H1 (cell line): ENCODE data around the gene CCDC184. TPM values are rescaled to one million over a fixed set of nuclear protein-coding genes. Genes with fewer than 3 reads are reported as not detected.
"Not testable (repeated sequence)": the region's sequence is repeated elsewhere in the genome, so short reads cannot be mapped to it uniquely, and the experiment has no call there.

Experiments
- CTCF ChIA-PET: fragments of 300-600 bp; sonication (Branson Sonifier 250); formaldehyde crosslinking; loops from one replicate; lab custom pipeline; 2021; ENCODE audit not compliant: partially characterized antibody; lab: Charles Lee
- POLR2A ChIA-PET: fragments of 300-600 bp; sonication (Branson Sonifier 250); formaldehyde crosslinking; loops from one replicate; lab custom pipeline; 2021; ENCODE audit warnings: inconsistent platforms; ENCODE audit not compliant: partially characterized antibody; lab: Charles Lee
- DNase-seq, 2 experiments: peaks; one replicate each; pipeline versions ENCODE4 v3.0.0 to v3.0.0-alpha.2; 2010 to 2022; ENCODE audit warnings: low spot score in 2 of 2, low read depth in 1 of 2, mixed read lengths in 1 of 2
- FAIRE-seq: peaks from 2 replicates; lab custom pipeline; 2011; peaks lifted over from hg19 to GRCh38; lab: Jason Lieb, UNC
- H2AFZ ChIP-seq: 2 replicates; pipeline ENCODE4 v1.8.1; 2012; ENCODE audit warnings: low read length, inconsistent platforms
- H2AK5ac ChIP-seq: 2 replicates; pipeline ENCODE4 v1.6.1; 2013; ENCODE audit warnings: low read depth, low read length
- H2BK120ac ChIP-seq: replicated peaks from 2 replicates; pipeline ENCODE3; 2013; ENCODE audit warnings: low read depth, low read length, inconsistent platforms
- H2BK12ac ChIP-seq: 2 replicates; pipeline ENCODE4 v1.6.1; 2013; ENCODE audit warnings: low read depth, low read length
- H2BK15ac ChIP-seq: 2 replicates; pipeline ENCODE4 v1.6.1; 2013; ENCODE audit warnings: low read length
- H2BK20ac ChIP-seq: 2 replicates; pipeline ENCODE4 v1.6.1; 2013; ENCODE audit warnings: low read length
- H2BK5ac ChIP-seq: 2 replicates; pipeline ENCODE4 v1.6.1; 2013; ENCODE audit warnings: low read depth, low read length
- H3K14ac ChIP-seq: 2 replicates; pipeline ENCODE4 v1.6.1; 2013; ENCODE audit warnings: inconsistent platforms; ENCODE audit not compliant: insufficient read length
- H3K18ac ChIP-seq: 2 replicates; pipeline ENCODE4 v1.6.1; 2013; ENCODE audit warnings: low read length; ENCODE audit errors: extremely low read depth
- H3K23ac ChIP-seq: 2 replicates; pipeline ENCODE4 v1.6.1; 2013; ENCODE audit warnings: inconsistent platforms; ENCODE audit not compliant: insufficient read length
- H3K23me2 ChIP-seq: 2 replicates; pipeline ENCODE4 v1.6.1; 2013; ENCODE audit warnings: low read depth, low read length
- H3K27ac ChIP-seq: 2 replicates; pipeline ENCODE4 v1.6.1; 2011; ENCODE audit warnings: low read depth, low read length, inconsistent platforms
- H3K27me3 ChIP-seq, 4 experiments: replicated peaks in 1 of 4; 1 replicate in 1 of 4; 2 replicates in 3 of 4; pipeline versions ENCODE4 v1.6.1 to v1.8.1; 2011 to 2013; ENCODE audit warnings: low read length in 3 of 4, mild to moderate bottlenecking in 3 of 4, inconsistent platforms in 2 of 4, mixed read lengths in 2 of 4, moderate library complexity in 1 of 4; ENCODE audit not compliant: control insufficient read depth in 3 of 4, insufficient read depth in 3 of 4; ENCODE audit errors: extremely low read depth in 1 of 4
- H3K36me3 ChIP-seq, 4 experiments: 2 replicates each; pipeline versions ENCODE4 v1.6.1 to v1.8.1; 2011 to 2013; ENCODE audit warnings: mild to moderate bottlenecking in 4 of 4, low read length in 3 of 4, moderate library complexity in 2 of 4, control low read depth in 1 of 4, inconsistent platforms in 1 of 4; ENCODE audit not compliant: insufficient read depth in 4 of 4, control insufficient read depth in 2 of 4
- H3K4ac ChIP-seq: replicated peaks from 2 replicates; pipeline ENCODE3; 2013; ENCODE audit warnings: low read length, low read depth, mixed read lengths, inconsistent platforms; ENCODE audit not compliant: insufficient read length
- H3K4me1 ChIP-seq, 4 experiments: replicated peaks in 1 of 4; 1 replicate in 1 of 4; 2 replicates in 3 of 4; pipeline versions ENCODE4 v1.6.1 to v1.8.1; 2011 to 2013; ENCODE audit warnings: low read length in 3 of 4, inconsistent platforms in 2 of 4, mixed read lengths in 1 of 4; ENCODE audit not compliant: insufficient read depth in 4 of 4, control insufficient read depth in 3 of 4
- H3K4me2 ChIP-seq, 2 experiments: 2 replicates each; pipeline versions ENCODE4 v1.6.1 to v1.8.1; 2011 to 2013; ENCODE audit warnings: low read depth in 2 of 2, low read length in 2 of 2, control low read depth in 1 of 2, inconsistent platforms in 1 of 2, mild to moderate bottlenecking in 1 of 2; ENCODE audit not compliant: insufficient read depth in 1 of 2
- H3K4me3 ChIP-seq, 4 experiments: fragments of 200-600, 300-600 bp in 1 of 4; sonication (generic), shearing (Covaris generic), sonication (Bioruptor Twin) in 1 of 4; 2 replicates each; pipeline versions ENCODE4 v1.5.1 to v1.8.1; 2011 to 2016; ENCODE audit warnings: low read length in 4 of 4, low read depth in 3 of 4, control low read depth in 2 of 4, inconsistent platforms in 2 of 4, mild to moderate bottlenecking in 2 of 4, mixed read lengths in 1 of 4, moderate library complexity in 1 of 4; ENCODE audit not compliant: insufficient read depth in 2 of 4; ENCODE audit errors: extremely low read depth in 1 of 4
- H3K56ac ChIP-seq: replicated peaks from 2 replicates; pipeline ENCODE3; 2013; ENCODE audit warnings: low read depth, mild to moderate bottlenecking, mixed read lengths, low read length, inconsistent platforms; ENCODE audit not compliant: insufficient read length
- H3K79me1 ChIP-seq: 2 replicates; pipeline ENCODE4 v1.6.1; 2013; ENCODE audit warnings: low read depth, low read length, control low read depth
- H3K79me2 ChIP-seq, 2 experiments: 2 replicates each; pipeline versions ENCODE4 v1.6.1 to v1.8.1; 2012 to 2013; ENCODE audit warnings: low read length in 2 of 2, mild to moderate bottlenecking in 2 of 2, inconsistent platforms in 1 of 2; ENCODE audit not compliant: insufficient read depth in 2 of 2, control insufficient read depth in 1 of 2
- H3K9ac ChIP-seq, 4 experiments: replicated peaks in 1 of 4; 1 replicate in 1 of 4; 2 replicates in 3 of 4; pipeline versions ENCODE4 v1.6.1 to v1.8.1; 2011 to 2013; ENCODE audit warnings: low read depth in 3 of 4, low read length in 3 of 4, control low read depth in 2 of 4, mild to moderate bottlenecking in 2 of 4, moderate library complexity in 2 of 4, inconsistent platforms in 1 of 4; ENCODE audit errors: extremely low read depth in 1 of 4
- H3K9me3 ChIP-seq, 2 experiments: 2 replicates each; pipeline versions ENCODE4 v1.6.1 to v1.8.1; 2012 to 2013; ENCODE audit warnings: mild to moderate bottlenecking in 2 of 2, moderate library complexity in 2 of 2, control low read depth in 1 of 2, inconsistent platforms in 1 of 2, low read depth in 1 of 2, low read length in 1 of 2, mixed read lengths in 1 of 2; ENCODE audit not compliant: insufficient read depth in 2 of 2
- H4K20me1 ChIP-seq, 2 experiments: replicated peaks in 1 of 2; 2 replicates each; pipeline versions ENCODE3 to v1.8.1; 2011 to 2013; ENCODE audit warnings: inconsistent platforms in 2 of 2, low read length in 2 of 2, mild to moderate bottlenecking in 1 of 2; ENCODE audit not compliant: insufficient read depth in 2 of 2, control insufficient read depth in 1 of 2
- H4K5ac ChIP-seq: 2 replicates; pipeline ENCODE4 v1.6.1; 2013; ENCODE audit warnings: low read length, low read depth, mixed read lengths, inconsistent platforms; ENCODE audit not compliant: insufficient read length
- H4K8ac ChIP-seq: 2 replicates; pipeline ENCODE4 v1.8.0; 2013; ENCODE audit warnings: mild to moderate bottlenecking, moderate library complexity, low read length, inconsistent platforms; ENCODE audit not compliant: insufficient read depth; ENCODE audit errors: extremely low read depth
- H4K91ac ChIP-seq: replicated peaks from 2 replicates; pipeline ENCODE3; 2013; ENCODE audit warnings: low read length, mixed read lengths, inconsistent platforms; ENCODE audit not compliant: insufficient read length
- WGBS, 2 experiments: shearing (Covaris generic) in 1 of 2; methylation state at CpG; one replicate each; pipeline versions ENCODE4 v1.1.6 to v1.1.7; 2013 to 2015; ENCODE audit warnings: low lambda C conversion rate in 2 of 2, mixed read lengths in 2 of 2, inconsistent platforms in 1 of 2, low coverage in 1 of 2, missing lambda C conversion rate in 1 of 2; ENCODE audit not compliant: insufficient replicate concordance in 2 of 2, insufficient coverage in 1 of 2, insufficient read length in 1 of 2; ENCODE audit errors: extremely low coverage in 1 of 2, missing lambda C conversion rate in 1 of 2; 5-methylcytosine and 5-hydroxymethylcytosine counted together
- polyA plus RNA-seq, 7 experiments: library from polyadenylated mRNA; depleted of rRNA in 3 of 7; stranded (reverse) in 5 of 7; unstranded in 2 of 7; fragments of >200 nt in 5 of 7; fragments of 200-250 nt in 2 of 7; gene quantifications; 1 replicate in 5 of 7; 2 replicates in 1 of 7; 4 replicates in 1 of 7; pipeline versions ENCODE4 v1.2.1 to v1.2.3, GENCODE V29; 2011 to 2013; ENCODE audit warnings: missing spikeins in 2 of 7, mixed read lengths in 2 of 7
- total RNA-seq: library from RNA; stranded (reverse); fragmentation: NEBNext Ultra II Directional; extraction: Animal tissue kit (Norgen Biotek cat#: 25700); gene quantifications from 2 replicates; pipeline ENCODE4 v1.2.1, GENCODE V29; 2021

The CCDC184 gene
- total and polyA plus RNA-seq, 2 of the 8 experiments (the other 6 are each of a cell fraction or from before 2014, with no cell fraction given) = 2.2 to 3.0 TPM

DNA sequence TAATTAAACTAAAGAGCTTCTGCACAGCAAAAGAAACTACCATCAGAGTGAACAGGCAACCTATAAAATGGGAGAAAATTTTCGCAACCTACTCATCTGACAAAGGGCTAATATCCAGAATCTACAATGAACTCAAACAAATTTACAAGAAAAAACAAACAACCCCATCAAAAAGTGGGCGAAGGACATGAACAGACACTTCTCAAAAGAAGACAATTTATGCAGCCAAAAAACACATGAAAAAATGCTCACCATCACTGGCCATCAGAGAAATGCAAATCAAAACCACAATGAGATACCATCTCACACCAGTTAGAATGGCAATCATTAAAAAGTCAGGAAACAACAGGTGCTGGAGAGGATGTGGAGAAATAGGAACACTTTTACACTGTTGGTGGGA lies 26.1 kb downstream of the CCDC184 start:
- H3K4me1 ChIP-seq, H2BK120ac ChIP-seq, H2BK20ac ChIP-seq, H2BK5ac ChIP-seq, H3K18ac ChIP-seq, H3K79me2 ChIP-seq, FAIRE-seq, H3K23me2 ChIP-seq, POLR2A ChIA-PET, H2AFZ ChIP-seq, H3K14ac ChIP-seq, H3K27me3 ChIP-seq, H4K20me1 ChIP-seq, H2AK5ac ChIP-seq, H2BK15ac ChIP-seq, CTCF ChIA-PET, H3K4me2 ChIP-seq, H3K56ac ChIP-seq, H3K79me1 ChIP-seq, H3K4me3 ChIP-seq, H4K5ac ChIP-seq, DNase-seq, H3K23ac ChIP-seq, H4K91ac ChIP-seq, H3K4ac ChIP-seq, H2BK12ac ChIP-seq, H3K9ac ChIP-seq, H4K8ac ChIP-seq, H3K27ac ChIP-seq, H3K36me3 ChIP-seq: not testable (repeated sequence)
- WGBS, 2 experiments = 92% methylated on average over 1 of the region's 2 CpGs; no CpG with 5 or more reads in 1 of the 2 experiments
- H3K9me3 ChIP-seq = peaks cover 10 to 16% of the 10 kb centered on the region in 2 experiments; a peak in 3 of 4 replicates
